Immature natural killer cell (primary cell): ENCODE data around the gene GABRB3. TPM values are rescaled to one million over a fixed set of nuclear protein-coding genes. Genes with fewer than 3 reads are reported as not detected.
"Not testable (repeated sequence)": the region's sequence is repeated elsewhere in the genome, so short reads cannot be mapped to it uniquely, and the experiment has no call there.

Experiments
- DNase-seq, 3 donors: peaks; one replicate each; pipeline ENCODE4 v3.0.0; 2022; ENCODE audit warnings: mixed read lengths in 1 of 3
- H3K27ac Mint-ChIP-seq, 6 donors: one replicate each; pipeline ENCODE4 v1.8.0; 2020; ENCODE audit warnings: mixed read lengths in 6 of 6, mild to moderate bottlenecking in 5 of 6, inconsistent platforms in 4 of 6, moderate library complexity in 3 of 6
- H3K27me3 Mint-ChIP-seq, 3 donors: one replicate each; pipeline ENCODE4 v1.8.0; 2020 to 2021; ENCODE audit warnings: low read depth in 3 of 3, mild to moderate bottlenecking in 3 of 3, mixed read lengths in 3 of 3, moderate library complexity in 3 of 3, inconsistent platforms in 1 of 3
- H3K36me3 Mint-ChIP-seq, 3 donors: one replicate each; pipeline ENCODE4 v1.8.0; 2020; ENCODE audit warnings: mixed read lengths in 3 of 3, inconsistent platforms in 2 of 3, mild to moderate bottlenecking in 2 of 3
- H3K4me1 Mint-ChIP-seq, 2 donors: one replicate each; pipeline ENCODE4 v1.8.0; 2020; ENCODE audit warnings: inconsistent platforms in 2 of 2, mild to moderate bottlenecking in 2 of 2, mixed read lengths in 2 of 2, moderate library complexity in 1 of 2
- H3K4me3 Mint-ChIP-seq, 5 donors: one replicate each; pipeline ENCODE4 v1.8.0; 2020; ENCODE audit warnings: mild to moderate bottlenecking in 5 of 5, mixed read lengths in 5 of 5, inconsistent platforms in 3 of 5, moderate library complexity in 3 of 5
- H3K9me3 Mint-ChIP-seq, 6 donors: one replicate each; pipeline ENCODE4 v1.8.0; 2020; ENCODE audit warnings: mild to moderate bottlenecking in 6 of 6, mixed read lengths in 6 of 6, inconsistent platforms in 4 of 6, moderate library complexity in 3 of 6
- polyA plus RNA-seq, 3 donors: library from polyadenylated mRNA; unstranded; fragments of 300-500 nt; fragmentation: Illumina TruSeq; gene quantifications; one replicate each; pipeline ENCODE4 v1.2.3, GENCODE V29; 2021

The GABRB3 gene
- polyA plus RNA-seq, 3 donors from 2014 or later: not detected

DNA sequence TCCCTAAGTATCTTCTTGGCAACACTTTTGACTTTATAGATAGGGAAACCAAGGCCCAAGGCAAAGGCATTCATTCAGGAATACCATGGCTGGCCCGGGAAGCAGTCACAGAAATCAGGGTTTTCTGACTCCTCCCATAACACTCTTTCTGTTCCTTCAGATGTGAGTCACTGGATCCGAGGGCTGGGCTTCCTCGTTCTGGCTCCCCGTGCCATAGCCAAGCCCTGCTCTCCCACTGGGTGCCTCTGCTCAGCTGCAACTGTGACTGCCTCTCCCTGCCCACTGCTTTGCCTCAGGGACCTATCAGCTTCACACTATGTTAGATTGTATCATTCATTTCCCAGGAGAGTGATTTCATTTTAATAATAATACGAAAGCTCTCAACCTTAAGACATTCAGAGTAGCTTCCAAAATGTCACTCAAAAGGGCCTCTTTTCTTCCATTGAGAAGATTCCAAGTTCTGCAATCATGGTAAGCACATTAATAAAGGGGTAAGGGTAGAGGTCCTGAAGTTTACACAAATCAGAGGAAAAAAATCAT is 50.2 kb downstream of the GABRB3 start:
- H3K9me3 Mint-ChIP-seq: peaks cover 8 to 52% (median 16%) of the 10 kb centered on the region in 6 donors
- H3K27me3 Mint-ChIP-seq: peaks cover 0 to 2% (median 0%) of the 10 kb centered on the region in 3 donors
- no peak for DNase-seq

DNA sequence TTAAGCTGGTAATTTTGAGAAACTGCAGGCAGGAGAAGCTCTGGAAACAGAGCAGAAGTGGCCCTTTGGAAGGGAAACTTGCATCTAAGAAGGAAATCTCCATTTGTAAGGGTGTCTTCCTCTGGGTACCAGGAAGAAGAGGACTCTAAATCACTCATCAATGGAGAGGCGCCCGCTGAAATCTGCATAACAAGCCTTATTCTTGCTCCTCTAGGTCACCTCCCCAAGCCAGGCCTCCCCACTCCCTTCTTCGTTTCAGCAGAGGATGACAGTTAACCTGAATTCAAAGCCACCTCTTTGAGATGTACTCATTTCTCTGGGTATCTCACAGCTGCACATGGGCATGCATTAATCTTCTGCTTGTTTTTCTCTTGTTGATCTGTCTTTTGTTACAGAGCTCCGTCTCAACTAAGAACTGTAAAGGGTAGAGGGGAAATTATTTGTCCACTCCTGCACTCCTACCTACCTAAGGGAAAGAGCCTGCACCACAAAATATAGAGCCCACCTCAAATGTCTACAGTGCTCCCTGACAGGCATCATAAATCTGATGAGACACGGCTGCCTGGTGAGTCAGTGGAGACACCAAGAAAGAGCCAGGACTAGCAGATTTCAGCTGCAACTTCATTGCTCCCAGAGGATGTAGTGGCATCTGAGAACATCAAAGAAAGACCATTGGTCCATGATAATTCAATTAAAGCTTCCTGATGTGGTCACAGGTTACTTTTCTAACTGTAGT is 51.5 kb downstream of the GABRB3 start:
- no peak for DNase-seq
- Mint-ChIP-seq H3K27me3 (peaks cover 0 to 3% (median 2%) of the 10 kb centered on the region in 3 donors), H3K4me3 (no peak overlapping the region), H3K27ac (no peak overlapping the region), H3K36me3 (peaks cover 0 to 3% (median 0%) of the 10 kb centered on the region in 3 donors), H3K9me3 (peaks cover 10 to 60% (median 15%) of the 10 kb centered on the region in 6 donors), H3K4me1 (no peaks in the 10 kb centered on the region)

More for the DNA sequence above, 50.2 kb downstream of the GABRB3 start:
- Mint-ChIP-seq H3K4me3 (no peak overlapping the region), H3K27ac (no peak overlapping the region), H3K4me1 (no peaks in the 10 kb centered on the region), H3K36me3 (peaks cover 0 to 3% (median 0%) of the 10 kb centered on the region in 3 donors)

DNA sequence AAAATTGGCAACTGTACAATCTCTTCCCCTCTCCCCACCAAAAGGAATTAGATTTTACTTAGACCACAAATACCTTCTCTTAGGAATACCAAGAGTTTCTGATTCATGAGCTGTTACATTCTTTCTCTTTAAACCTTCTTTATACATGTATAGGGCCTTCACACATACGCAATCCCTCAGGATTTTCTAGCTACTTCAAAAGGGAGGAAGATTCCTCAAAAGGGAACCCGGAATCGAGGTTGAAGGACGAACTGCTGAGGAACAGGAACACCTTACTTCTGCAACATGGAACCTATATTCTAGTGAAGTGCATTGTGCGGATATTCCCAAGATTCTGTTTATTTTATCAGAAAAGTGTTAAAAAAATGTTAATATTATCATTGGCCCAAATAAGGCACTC is 52.3 kb downstream of the GABRB3 start:
- no peaks in the 10 kb centered on the region for H3K4me1 Mint-ChIP-seq
- peaks cover 0 to 3% (median 2%) of the 10 kb centered on the region in 3 donors for H3K27me3 Mint-ChIP-seq
- peaks cover 0 to 3% (median 0%) of the 10 kb centered on the region in 3 donors for H3K36me3 Mint-ChIP-seq
- no peak overlapping the region for H3K4me3 Mint-ChIP-seq
- no peak overlapping the region for H3K27ac Mint-ChIP-seq
- peaks cover 9 to 53% (median 16%) of the 10 kb centered on the region in 6 donors for H3K9me3 Mint-ChIP-seq
- DNase-seq: no peak

DNA sequence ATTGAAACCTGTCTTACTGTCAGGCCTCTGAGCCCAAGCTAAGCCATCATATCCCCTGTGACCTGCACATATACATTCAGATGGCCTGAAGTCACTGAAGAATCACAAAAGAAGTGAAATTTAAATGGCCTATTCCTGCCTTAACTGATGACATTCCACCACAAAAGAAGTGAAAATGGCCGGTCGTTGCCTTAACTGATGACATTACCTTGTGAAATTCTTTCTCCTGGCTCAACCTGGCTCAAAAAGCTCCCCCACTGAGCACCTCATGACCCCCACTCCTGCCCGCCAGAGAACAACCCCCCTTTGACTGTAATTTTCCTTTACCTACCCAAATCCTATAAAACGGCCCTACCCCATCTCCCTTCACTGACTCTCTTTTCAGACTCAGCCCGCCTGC is 53.0 kb downstream of the GABRB3 start:
- not testable (repeated sequence) for H3K27me3 Mint-ChIP-seq, H3K36me3 Mint-ChIP-seq, H3K4me1 Mint-ChIP-seq, H3K27ac Mint-ChIP-seq, H3K4me3 Mint-ChIP-seq, DNase-seq
- peaks cover 9 to 49% (median 16%) of the 10 kb centered on the region in 6 donors for H3K9me3 Mint-ChIP-seq

GRCh38 chr15:26716069-26716468 is 56.8 kb downstream of the GABRB3 start:
- H3K4me1 Mint-ChIP-seq: no peaks in the 10 kb centered on the region
- no peak for DNase-seq
- no peak overlapping the region for H3K27ac Mint-ChIP-seq
- peaks cover 0 to 8% (median 0%) of the 10 kb centered on the region in 3 donors for H3K36me3 Mint-ChIP-seq
- H3K9me3 Mint-ChIP-seq: peaks cover 20 to 71% (median 27%) of the 10 kb centered on the region in 6 donors
- no peak overlapping the region for H3K4me3 Mint-ChIP-seq
- H3K27me3 Mint-ChIP-seq: peaks cover 3 to 5% (median 3%) of the 10 kb centered on the region in 3 donors

DNA sequence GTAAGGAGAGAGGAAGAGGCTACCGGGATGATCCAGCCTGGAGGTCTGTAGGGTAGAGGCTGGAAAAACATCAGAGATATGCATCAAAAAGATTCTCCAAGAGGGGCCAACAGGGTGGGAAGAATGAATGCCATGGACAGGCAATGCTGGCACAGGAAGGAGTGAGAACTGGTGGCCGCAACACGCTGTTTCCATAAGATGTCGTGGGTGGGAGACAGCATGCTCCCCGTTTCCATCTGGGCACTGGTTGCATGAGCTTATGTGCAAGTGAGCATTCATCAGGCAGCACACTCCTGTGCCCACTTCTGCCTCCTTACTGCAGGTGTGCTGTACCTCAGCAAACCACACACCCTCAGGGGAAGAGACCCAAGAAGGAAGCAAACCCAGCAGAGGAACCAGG is 59.4 kb downstream of the GABRB3 start:
- Mint-ChIP-seq H3K4me3 (no peak overlapping the region), H3K4me1 (no peaks in the 10 kb centered on the region), H3K27me3 (peaks cover 3 to 5% (median 3%) of the 10 kb centered on the region in 3 donors), H3K27ac (no peak overlapping the region), H3K36me3 (peaks cover 0 to 5% (median 0%) of the 10 kb centered on the region in 3 donors), H3K9me3 (peaks cover 11 to 66% (median 22%) of the 10 kb centered on the region in 6 donors)
- no peak for DNase-seq

- Mint-ChIP-seq H3K4me1 (no peaks in the 10 kb centered on the region), H3K4me3 (no peak overlapping the region), H3K27me3 (peaks cover under 1 to 5% (median 3%) of the 10 kb centered on the region in 3 donors), H3K27ac (no peak overlapping the region), H3K9me3 (peaks cover 10 to 61% (median 21%) of the 10 kb centered on the region in 6 donors), H3K36me3 (peaks cover 0 to 5% (median 0%) of the 10 kb centered on the region in 3 donors)
- DNase-seq: no peak
These were observed 60.5 kb downstream of the GABRB3 start for GRCh38 chr15:26712335-26712734.

GRCh38 chr15:26711445-26711844 is 61.4 kb downstream of the GABRB3 start:
- no peaks in the 10 kb centered on the region for H3K4me1 Mint-ChIP-seq
- peaks cover 1 to 5% (median 3%) of the 10 kb centered on the region in 3 donors for H3K27me3 Mint-ChIP-seq
- peaks cover 10 to 59% (median 19%) of the 10 kb centered on the region in 6 donors for H3K9me3 Mint-ChIP-seq
- H3K27ac Mint-ChIP-seq: no peak overlapping the region
- peaks cover 0 to 5% (median 0%) of the 10 kb centered on the region in 3 donors for H3K36me3 Mint-ChIP-seq
- DNase-seq: no peak
- no peak overlapping the region for H3K4me3 Mint-ChIP-seq

DNA sequence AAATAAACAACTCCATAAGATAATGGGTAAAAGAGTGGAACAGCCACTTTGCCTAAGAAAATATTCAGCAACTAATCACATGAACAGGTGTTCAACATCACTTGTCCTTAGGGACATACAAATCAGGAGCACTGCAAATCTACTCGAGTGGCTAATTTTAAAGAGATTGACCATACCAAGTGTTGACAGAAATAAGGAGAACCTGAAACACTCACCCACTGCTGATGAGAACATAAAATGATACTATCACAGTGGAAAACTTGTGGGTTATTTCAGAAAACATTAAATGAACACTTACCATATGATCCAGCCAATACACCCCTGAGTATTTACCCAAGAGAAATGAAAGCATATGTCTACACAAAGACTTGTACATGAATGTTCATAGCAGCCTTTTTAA is 70.5 kb downstream of the GABRB3 start:
- peaks cover 0 to 5% (median 1%) of the 10 kb centered on the region in 3 donors for H3K27me3 Mint-ChIP-seq

GRCh38 chr15:26698555-26698954 is 74.3 kb downstream of the GABRB3 start:
- Mint-ChIP-seq H3K4me1 (no peaks in the 10 kb centered on the region), H3K36me3 (no peaks in the 10 kb centered on the region), H3K9me3 (peaks cover 4 to 53% (median 23%) of the 10 kb centered on the region in 6 donors), H3K27me3 (peaks cover 0 to 5% (median 0%) of the 10 kb centered on the region in 3 donors), H3K4me3 (no peak overlapping the region), H3K27ac (no peak overlapping the region)
- DNase-seq: no peak

More for the DNA sequence above, 70.5 kb downstream of the GABRB3 start:
- H3K36me3 Mint-ChIP-seq: no peaks in the 10 kb centered on the region
- no peak overlapping the region for H3K27ac Mint-ChIP-seq
- no peak for DNase-seq
- H3K4me3 Mint-ChIP-seq: no peak overlapping the region
- H3K9me3 Mint-ChIP-seq: peaks cover 7 to 43% (median 19%) of the 10 kb centered on the region in 6 donors
- no peaks in the 10 kb centered on the region for H3K4me1 Mint-ChIP-seq

- Mint-ChIP-seq H3K9me3 (peaks cover 8 to 59% (median 25%) of the 10 kb centered on the region in 6 donors), H3K27me3 (peaks cover 0 to 5% (median 0%) of the 10 kb centered on the region in 3 donors), H3K36me3 (no peaks in the 10 kb centered on the region), H3K4me3 (no peak overlapping the region), H3K4me1 (no peaks in the 10 kb centered on the region), H3K27ac (no peak overlapping the region)
- no peak for DNase-seq
These were observed 75.0 kb downstream of the GABRB3 start for GRCh38 chr15:26697913-26698312.

GRCh38 chr15:26691249-26691648 is 81.6 kb downstream of the GABRB3 start:
- H3K27ac Mint-ChIP-seq: no peak overlapping the region
- H3K4me3 Mint-ChIP-seq: no peak overlapping the region
- peaks cover 0 to 2% (median 0%) of the 10 kb centered on the region in 3 donors for H3K27me3 Mint-ChIP-seq
- DNase-seq: no peak
- no peaks in the 10 kb centered on the region for H3K36me3 Mint-ChIP-seq
- no peaks in the 10 kb centered on the region for H3K4me1 Mint-ChIP-seq
- peaks cover 7 to 48% (median 21%) of the 10 kb centered on the region in 6 donors for H3K9me3 Mint-ChIP-seq

- H3K4me3 Mint-ChIP-seq: no peak overlapping the region
These were observed 82.1 kb downstream of the GABRB3 start for GRCh38 chr15:26690778-26691177.

DNA sequence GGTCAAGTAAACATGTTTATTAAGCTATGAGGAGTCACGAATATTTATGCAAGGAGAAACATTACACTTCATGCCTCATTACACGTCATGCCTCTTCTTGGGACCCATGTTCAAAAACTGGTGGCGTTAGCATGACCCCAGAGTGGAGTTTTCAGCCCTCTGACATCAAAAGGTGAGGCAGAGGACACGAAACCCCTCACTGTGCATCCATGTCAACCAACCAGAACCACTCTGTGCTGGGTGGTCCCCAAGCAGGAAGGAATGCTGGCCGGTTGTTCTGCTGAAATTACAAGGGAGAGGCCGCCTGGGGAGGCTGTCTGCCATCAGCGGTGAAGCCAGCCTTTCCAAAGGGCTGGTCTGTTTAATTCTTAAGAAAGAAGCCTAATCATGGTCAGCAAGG is 83.4 kb downstream of the GABRB3 start:
- Mint-ChIP-seq H3K27ac (no peak overlapping the region), H3K36me3 (no peaks in the 10 kb centered on the region), H3K4me3 (no peak overlapping the region), H3K9me3 (peaks cover 4 to 38% (median 16%) of the 10 kb centered on the region in 6 donors), H3K4me1 (no peaks in the 10 kb centered on the region), H3K27me3 (peaks cover 0 to 2% (median 2%) of the 10 kb centered on the region in 3 donors)
- no peak for DNase-seq

More at GRCh38 chr15:26690778-26691177, 82.1 kb downstream of the GABRB3 start:
- H3K4me1 Mint-ChIP-seq: no peaks in the 10 kb centered on the region
- H3K27ac Mint-ChIP-seq: no peak overlapping the region
- no peak for DNase-seq
- H3K27me3 Mint-ChIP-seq: peaks cover 0 to 2% (median under 1%) of the 10 kb centered on the region in 3 donors
- H3K36me3 Mint-ChIP-seq: no peaks in the 10 kb centered on the region
- peaks cover 7 to 48% (median 21%) of the 10 kb centered on the region in 6 donors for H3K9me3 Mint-ChIP-seq
